Measurements from ENCODE around the gene ADCK1.

DNA sequence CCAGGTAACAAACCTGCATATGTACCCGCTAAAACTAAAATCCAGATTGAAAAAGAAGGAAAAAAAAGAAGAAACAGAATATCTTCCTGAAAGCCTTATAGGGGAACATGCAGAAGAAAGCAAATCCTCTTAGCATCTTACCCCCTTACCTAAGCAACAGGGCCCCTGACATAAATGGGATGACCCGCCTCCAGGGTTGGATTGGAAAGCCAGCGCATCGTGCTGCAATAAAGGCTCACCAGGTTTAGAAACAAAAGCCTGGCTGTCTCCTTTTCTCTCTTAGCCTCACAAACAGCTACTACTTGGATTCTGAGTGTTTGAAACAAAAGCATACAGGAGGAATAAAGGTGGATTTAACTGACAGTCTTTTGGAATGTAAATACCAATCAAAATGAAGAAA lies 13.8 kb upstream of the ADCK1 start:
- TF ChIP-seq POLR2AphosphoS5 (IDR thresholded peaks at IDR 0.05) = no peak
- TF ChIP-seq, protein P1, sequence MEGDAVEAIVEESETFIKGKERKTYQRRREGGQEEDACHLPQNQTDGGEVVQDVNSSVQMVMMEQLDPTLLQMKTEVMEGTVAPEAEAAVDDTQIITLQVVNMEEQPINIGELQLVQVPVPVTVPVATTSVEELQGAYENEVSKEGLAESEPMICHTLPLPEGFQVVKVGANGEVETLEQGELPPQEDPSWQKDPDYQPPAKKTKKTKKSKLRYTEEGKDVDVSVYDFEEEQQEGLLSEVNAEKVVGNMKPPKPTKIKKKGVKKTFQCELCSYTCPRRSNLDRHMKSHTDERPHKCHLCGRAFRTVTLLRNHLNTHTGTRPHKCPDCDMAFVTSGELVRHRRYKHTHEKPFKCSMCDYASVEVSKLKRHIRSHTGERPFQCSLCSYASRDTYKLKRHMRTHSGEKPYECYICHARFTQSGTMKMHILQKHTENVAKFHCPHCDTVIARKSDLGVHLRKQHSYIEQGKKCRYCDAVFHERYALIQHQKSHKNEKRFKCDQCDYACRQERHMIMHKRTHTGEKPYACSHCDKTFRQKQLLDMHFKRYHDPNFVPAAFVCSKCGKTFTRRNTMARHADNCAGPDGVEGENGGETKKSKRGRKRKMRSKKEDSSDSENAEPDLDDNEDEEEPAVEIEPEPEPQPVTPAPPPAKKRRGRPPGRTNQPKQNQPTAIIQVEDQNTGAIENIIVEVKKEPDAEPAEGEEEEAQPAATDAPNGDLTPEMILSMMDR (IDR thresholded peaks at IDR 0.05) = no peak
- no peak for TF ChIP-seq POLR2A (IDR thresholded peaks at IDR 0.05)

Data from suprapubic skin (tissue), 4 donors.